ENCODE measurements around the gene POC5.
"Not testable (repeated sequence)": the region's sequence is repeated elsewhere in the genome, so short reads cannot be mapped to it uniquely, and the experiment has no call there.

POC5 gene

GRCh38 chr5:75706775-75707174, 10.5 kb downstream of the POC5 start:
- Histone ChIP-seq H3K27me3 (ENCODE audit: control insufficient read depth, insufficient read depth, low read length) (no peaks in the 10 kb centered on the region), H3K9me3 (ENCODE audit: control insufficient read depth, insufficient read depth, low read length) (no peaks in the 10 kb centered on the region), H3K4me3 (ENCODE audit: low read length) (no peak overlapping the region), H3K4me1 (ENCODE audit: control insufficient read depth, insufficient read depth, low read length) (no peaks in the 10 kb centered on the region), H3K27ac (ENCODE audit: low read length) (no peak overlapping the region), H3K36me3 (ENCODE audit: control insufficient read depth, insufficient read depth, low read length) (peaks cover 5% of the 10 kb centered on the region; the same call in 1 of the 2 replicates)
- DNase-seq (ENCODE audit: low read depth, low spot score) = no peak
- no CpG with 5 or more reads among the region's 3 CpGs for WGBS (ENCODE audit: insufficient coverage, insufficient read length)

GRCh38 chr5:75706016-75706415, 11.2 kb downstream of the POC5 start:
- H3K9me3 ChIP-seq (ENCODE audit: control insufficient read depth, insufficient read depth, low read length) = no peaks in the 10 kb centered on the region
- peaks cover 6% of the 10 kb centered on the region; the same call in 1 of the 2 replicates for H3K36me3 ChIP-seq (ENCODE audit: control insufficient read depth, insufficient read depth, low read length)
- no CpG with 5 or more reads among the region's 1 CpG for WGBS (ENCODE audit: insufficient coverage, insufficient read length)
- no peak overlapping the region for H3K4me3 ChIP-seq (ENCODE audit: low read length)
- DNase-seq (ENCODE audit: low read depth, low spot score) = no peak
- H3K4me1 ChIP-seq (ENCODE audit: control insufficient read depth, insufficient read depth, low read length) = no peaks in the 10 kb centered on the region
- no peaks in the 10 kb centered on the region for H3K27me3 ChIP-seq (ENCODE audit: control insufficient read depth, insufficient read depth, low read length)
- H3K27ac ChIP-seq (ENCODE audit: low read length) = no peak overlapping the region

- Histone ChIP-seq H3K4me1 (ENCODE audit: control insufficient read depth, insufficient read depth, low read length) (no peaks in the 10 kb centered on the region), H3K9me3 (ENCODE audit: control insufficient read depth, insufficient read depth, low read length) (no peaks in the 10 kb centered on the region), H3K36me3 (ENCODE audit: control insufficient read depth, insufficient read depth, low read length) (peaks cover 6% of the 10 kb centered on the region; the same call in 1 of the 2 replicates), H3K27ac (ENCODE audit: low read length) (no peak overlapping the region), H3K27me3 (ENCODE audit: control insufficient read depth, insufficient read depth, low read length) (no peaks in the 10 kb centered on the region), H3K4me3 (ENCODE audit: low read length) (no peak overlapping the region)
- no CpG with 5 or more reads among the region's 4 CpGs for WGBS (ENCODE audit: insufficient coverage, insufficient read length)
- DNase-seq (ENCODE audit: low read depth, low spot score) = no peak
Measured at GRCh38 chr5:75701856-75702255, 15.4 kb downstream of the POC5 start.

GRCh38 chr5:75695472-75696351, 21.5 kb downstream of the POC5 start:
- not testable (repeated sequence) for H3K36me3 ChIP-seq (ENCODE audit: control insufficient read depth, insufficient read depth, low read length); DNase-seq (ENCODE audit: low read depth, low spot score); H3K4me3 ChIP-seq (ENCODE audit: low read length); H3K27me3 ChIP-seq (ENCODE audit: control insufficient read depth, insufficient read depth, low read length); H3K9me3 ChIP-seq (ENCODE audit: control insufficient read depth, insufficient read depth, low read length); H3K27ac ChIP-seq (ENCODE audit: low read length); H3K4me1 ChIP-seq (ENCODE audit: control insufficient read depth, insufficient read depth, low read length)
- WGBS (ENCODE audit: insufficient coverage, insufficient read length) = no CpG with 5 or more reads among the region's 22 CpGs

- H3K4me3 ChIP-seq (ENCODE audit: low read length) = no peak overlapping the region
Measured at GRCh38 chr5:75694781-75695180, 22.5 kb downstream of the POC5 start.

GRCh38 chr5:75690669-75691068, 26.6 kb downstream of the POC5 start:
- no peak overlapping the region for H3K27ac ChIP-seq (ENCODE audit: low read length)
- DNase-seq (ENCODE audit: low read depth, low spot score) = no peak
- H3K27me3 ChIP-seq (ENCODE audit: control insufficient read depth, insufficient read depth, low read length) = no peaks in the 10 kb centered on the region
- no peaks in the 10 kb centered on the region for H3K36me3 ChIP-seq (ENCODE audit: control insufficient read depth, insufficient read depth, low read length)
- WGBS (ENCODE audit: insufficient coverage, insufficient read length) = no CpG with 5 or more reads among the region's 1 CpG
- no peaks in the 10 kb centered on the region for H3K4me1 ChIP-seq (ENCODE audit: control insufficient read depth, insufficient read depth, low read length)
- no peak overlapping the region for H3K4me3 ChIP-seq (ENCODE audit: low read length)
- H3K9me3 ChIP-seq (ENCODE audit: control insufficient read depth, insufficient read depth, low read length) = no peaks in the 10 kb centered on the region

More at GRCh38 chr5:75694781-75695180, 22.5 kb downstream of the POC5 start:
- no peak overlapping the region for H3K27ac ChIP-seq (ENCODE audit: low read length)
- no peaks in the 10 kb centered on the region for H3K36me3 ChIP-seq (ENCODE audit: control insufficient read depth, insufficient read depth, low read length)
- no peak for DNase-seq (ENCODE audit: low read depth, low spot score)
- H3K27me3 ChIP-seq (ENCODE audit: control insufficient read depth, insufficient read depth, low read length) = no peaks in the 10 kb centered on the region
- H3K4me1 ChIP-seq (ENCODE audit: control insufficient read depth, insufficient read depth, low read length) = no peaks in the 10 kb centered on the region
- no CpG with 5 or more reads among the region's 1 CpG for WGBS (ENCODE audit: insufficient coverage, insufficient read length)
- H3K9me3 ChIP-seq (ENCODE audit: control insufficient read depth, insufficient read depth, low read length) = no peaks in the 10 kb centered on the region

- Histone ChIP-seq H3K27me3 (ENCODE audit: control insufficient read depth, insufficient read depth, low read length) (no peaks in the 10 kb centered on the region), H3K4me3 (ENCODE audit: low read length) (no peak overlapping the region), H3K27ac (ENCODE audit: low read length) (no peak overlapping the region), H3K4me1 (ENCODE audit: control insufficient read depth, insufficient read depth, low read length) (no peaks in the 10 kb centered on the region), H3K36me3 (ENCODE audit: control insufficient read depth, insufficient read depth, low read length) (no peaks in the 10 kb centered on the region), H3K9me3 (ENCODE audit: control insufficient read depth, insufficient read depth, low read length) (no peaks in the 10 kb centered on the region)
- DNase-seq (ENCODE audit: low read depth, low spot score) = no peak
Measured at GRCh38 chr5:75686480-75686879, 30.8 kb downstream of the POC5 start.

GRCh38 chr5:75685141-75685540, 32.1 kb downstream of the POC5 start:
- DNase-seq (ENCODE audit: low read depth, low spot score) = no peak
- no CpG with 5 or more reads among the region's 11 CpGs for WGBS (ENCODE audit: insufficient coverage, insufficient read length)
- no peaks in the 10 kb centered on the region for H3K9me3 ChIP-seq (ENCODE audit: control insufficient read depth, insufficient read depth, low read length)
- no peaks in the 10 kb centered on the region for H3K4me1 ChIP-seq (ENCODE audit: control insufficient read depth, insufficient read depth, low read length)
- no peaks in the 10 kb centered on the region for H3K27me3 ChIP-seq (ENCODE audit: control insufficient read depth, insufficient read depth, low read length)
- no peak overlapping the region for H3K27ac ChIP-seq (ENCODE audit: low read length)
- H3K4me3 ChIP-seq (ENCODE audit: low read length) = no peak overlapping the region
- H3K36me3 ChIP-seq (ENCODE audit: control insufficient read depth, insufficient read depth, low read length) = no peaks in the 10 kb centered on the region

- H3K4me1 ChIP-seq (ENCODE audit: control insufficient read depth, insufficient read depth, low read length) = no peaks in the 10 kb centered on the region
- no peaks in the 10 kb centered on the region for H3K9me3 ChIP-seq (ENCODE audit: control insufficient read depth, insufficient read depth, low read length)
- H3K36me3 ChIP-seq (ENCODE audit: control insufficient read depth, insufficient read depth, low read length) = no peaks in the 10 kb centered on the region
- H3K27ac ChIP-seq (ENCODE audit: low read length) = no peak overlapping the region
- WGBS (ENCODE audit: insufficient coverage, insufficient read length) = no CpG with 5 or more reads among the region's 2 CpGs
- H3K4me3 ChIP-seq (ENCODE audit: low read length) = no peak overlapping the region
- DNase-seq (ENCODE audit: low read depth, low spot score) = no peak
- no peaks in the 10 kb centered on the region for H3K27me3 ChIP-seq (ENCODE audit: control insufficient read depth, insufficient read depth, low read length)
Measured at GRCh38 chr5:75681125-75681830, 36.0 kb downstream of the POC5 start.

- Histone ChIP-seq H3K36me3 (ENCODE audit: control insufficient read depth, insufficient read depth, low read length) (no peaks in the 10 kb centered on the region), H3K4me1 (ENCODE audit: control insufficient read depth, insufficient read depth, low read length) (no peaks in the 10 kb centered on the region), H3K27me3 (ENCODE audit: control insufficient read depth, insufficient read depth, low read length) (no peaks in the 10 kb centered on the region), H3K9me3 (ENCODE audit: control insufficient read depth, insufficient read depth, low read length) (no peaks in the 10 kb centered on the region), H3K4me3 (ENCODE audit: low read length) (no peak overlapping the region), H3K27ac (ENCODE audit: low read length) (no peak overlapping the region)
- no CpG with 5 or more reads among the region's 3 CpGs for WGBS (ENCODE audit: insufficient coverage, insufficient read length)
- no peak for DNase-seq (ENCODE audit: low read depth, low spot score)
Measured at GRCh38 chr5:75678155-75678554, 39.1 kb downstream of the POC5 start.
